Endothelial cell of umbilical vein (primary cell): ENCODE data around the gene SNX12. TPM values are rescaled to one million over a fixed set of nuclear protein-coding genes. Genes with fewer than 3 reads are reported as not detected.

Source experiments
- BruUV-seq: library from RNA; stranded (reverse); fragments of 400-500 nt; replicated peaks from 2 replicates; lab custom pipeline; 2021; lab: Mats Ljungman, UMichigan
- CTCF ChIA-PET: fragments of 300-600, 350-600 bp; sonication (Branson Sonifier 250); formaldehyde crosslinking; loops from one replicate; lab custom pipeline; 2021; ENCODE audit warnings: antibody characterized with exemption, inconsistent platforms; lab: Charles Lee
- POLR2A ChIA-PET: fragments of 300-600, 350-600 bp; sonication (Branson Sonifier 250); formaldehyde crosslinking; loops from one replicate; lab custom pipeline; 2021; ENCODE audit warnings: antibody characterized with exemption, inconsistent platforms; lab: Charles Lee
- DNase-seq: peaks from one replicate; pipeline ENCODE4 v3.0.0-alpha.2; 2011; ENCODE audit warnings: low read depth, low spot score
- FAIRE-seq: peaks from 2 replicates; lab custom pipeline; 2011; peaks lifted over from hg19 to GRCh38; lab: Jason Lieb, UNC
- H2AFZ ChIP-seq: 2 replicates; pipeline ENCODE4 v1.6.0; 2012; ENCODE audit warnings: low read depth, low read length, control low read depth, inconsistent platforms
- H3K27ac ChIP-seq: 2 replicates; pipeline ENCODE4 v1.5.1; 2011; ENCODE audit warnings: low read depth, mild to moderate bottlenecking, control low read depth, low read length, moderate library complexity; ENCODE audit not compliant: insufficient read depth
- H3K27me3 ChIP-seq, 2 experiments: 2 replicates each; pipeline versions ENCODE4 v1.6.0 to v1.6.1; 2011; ENCODE audit warnings: low read length in 2 of 2, mixed read lengths in 1 of 2; ENCODE audit not compliant: control insufficient read depth in 2 of 2, insufficient read depth in 2 of 2
- H3K36me3 ChIP-seq, 2 experiments: 2 replicates in 1 of 2; 3 replicates in 1 of 2; pipeline ENCODE4 v1.5.1; 2011; ENCODE audit warnings: low read length in 2 of 2, mild to moderate bottlenecking in 1 of 2, moderate library complexity in 1 of 2; ENCODE audit not compliant: control insufficient read depth in 2 of 2, insufficient read depth in 2 of 2; ENCODE audit errors: extremely low read depth in 1 of 2
- H3K4me1 ChIP-seq: 3 replicates; pipeline ENCODE4 v1.5.1; 2011; ENCODE audit warnings: mild to moderate bottlenecking, low read length; ENCODE audit not compliant: control insufficient read depth, insufficient read depth; ENCODE audit errors: extremely low read depth
- H3K4me2 ChIP-seq: 2 replicates; pipeline ENCODE4 v1.6.1; 2011; ENCODE audit warnings: low read length, control low read depth, mixed read lengths; ENCODE audit not compliant: insufficient read depth
- H3K4me3 ChIP-seq, 3 experiments: fragments of 200-600 bp in 1 of 3; sonication (generic), shearing (Covaris generic) in 1 of 3; replicated peaks in 1 of 3; 2 replicates each; pipeline ENCODE4 v1.5.1; 2011 to 2016; ENCODE audit warnings: control low read depth in 3 of 3, low read length in 3 of 3, mild to moderate bottlenecking in 2 of 3, inconsistent platforms in 1 of 3, low read depth in 1 of 3, moderate library complexity in 1 of 3; ENCODE audit not compliant: insufficient read depth in 1 of 3
- H3K79me2 ChIP-seq: 2 replicates; pipeline ENCODE4 v1.6.0; 2012; ENCODE audit warnings: low read length, inconsistent platforms; ENCODE audit not compliant: control insufficient read depth, insufficient read depth
- H3K9ac ChIP-seq: replicated peaks from 2 replicates; pipeline ENCODE3; 2011; ENCODE audit warnings: low read length, control low read depth; ENCODE audit not compliant: insufficient read depth; ENCODE audit errors: extremely low read depth
- H3K9me1 ChIP-seq: replicated peaks from 3 replicates; pipeline ENCODE4 v1.6.0; 2011; ENCODE audit warnings: mild to moderate bottlenecking, low read length; ENCODE audit not compliant: control insufficient read depth, insufficient read depth; ENCODE audit errors: extremely low read depth
- H3K9me3 ChIP-seq: replicated peaks from 2 replicates; pipeline ENCODE4 v1.5.1; 2012; ENCODE audit warnings: low read length, inconsistent platforms; ENCODE audit not compliant: control insufficient read depth, insufficient read depth
- H4K20me1 ChIP-seq: replicated peaks from 2 replicates; pipeline ENCODE3; 2011; ENCODE audit warnings: mild to moderate bottlenecking, low read length; ENCODE audit not compliant: control insufficient read depth, insufficient read depth; ENCODE audit errors: extremely low read depth
- CTCF ChIP-seq, 2 donors: IDR thresholded peaks; 1 replicate in 1 of 2; 2 replicates in 1 of 2; pipeline ENCODE4 v1.5.1; 2011; ENCODE audit warnings: low read length in 2 of 2, mild to moderate bottlenecking in 2 of 2, moderate library complexity in 2 of 2, control low read depth in 1 of 2, inconsistent platforms in 1 of 2, low read depth in 1 of 2; ENCODE audit not compliant: insufficient read depth in 1 of 2; ENCODE audit errors: extremely low read depth in 1 of 2
- EZH2 ChIP-seq: IDR thresholded peaks from 2 replicates; pipeline ENCODE4 v1.6.1; 2012; ENCODE audit warnings: borderline replicate concordance, low read depth, mild to moderate bottlenecking, moderate library complexity, low read length, inconsistent platforms; ENCODE audit not compliant: severe bottlenecking
- FOS ChIP-seq: IDR thresholded peaks from 2 replicates; pipeline ENCODE4 v1.6.1; 2011; ENCODE audit warnings: mild to moderate bottlenecking, low read length, moderate library complexity, borderline replicate concordance; ENCODE audit not compliant: insufficient read depth
- GATA2 ChIP-seq: IDR thresholded peaks from 2 replicates; pipeline ENCODE4 v1.7.0; 2011; ENCODE audit warnings: low read depth, mild to moderate bottlenecking, moderate library complexity, mixed read lengths, low read length; ENCODE audit not compliant: insufficient read length, insufficient read depth
- JUN ChIP-seq: IDR thresholded peaks from 2 replicates; pipeline ENCODE4 v1.6.1; 2011; ENCODE audit warnings: borderline replicate concordance, low read depth; ENCODE audit not compliant: insufficient read length, insufficient read depth
- MAX ChIP-seq: IDR thresholded peaks from 2 replicates; pipeline ENCODE4 v1.6.1; 2011; ENCODE audit not compliant: insufficient read depth, insufficient read length
- MYC ChIP-seq: IDR thresholded peaks from one replicate; pipeline ENCODE4 v1.6.1; 2011; ENCODE audit warnings: mild to moderate bottlenecking, low read depth, low read length
- POLR2A ChIP-seq: IDR thresholded peaks from 2 replicates; pipeline ENCODE4 v1.6.1; 2012; ENCODE audit warnings: low read depth, mild to moderate bottlenecking, control low read depth, low read length
- POLR2AphosphoS5 ChIP-seq: IDR thresholded peaks from 2 replicates; pipeline ENCODE4 v1.6.1; 2012; ENCODE audit warnings: low read depth, mild to moderate bottlenecking, control low read depth, low read length, moderate library complexity; ENCODE audit not compliant: insufficient read depth
- dilution Hi-C: fragments of 300-500 bp; cut with MboI; formaldehyde crosslinking; loops from one replicate; pipeline ENCODE4 v1.15.0; 2019; ENCODE audit warnings: low sequenced_read_pairs; ENCODE audit not compliant: extremely low pct_ligation_motif_present
- intact Hi-C: fragments of 100-400 bp; cut with micrococcal nuclease; formaldehyde crosslinking; loops from one replicate; pipeline ENCODE4 v1.10.0; 2022
- polyA plus RNA-seq, 4 experiments: library from polyadenylated mRNA; depleted of rRNA in 3 of 4; stranded (reverse) in 3 of 4; unstranded in 1 of 4; fragments of >200 nt; gene quantifications; 2 replicates each; pipeline versions ENCODE4 v1.2.1 to v1.2.3, GENCODE V29; 2011 to 2012; ENCODE audit warnings: missing spikeins in 1 of 4
- total RNA-seq: library from RNA; stranded (reverse); gene quantifications from 2 replicates; pipeline ENCODE4 v1.2.3, GENCODE V29; 2021

SNX12 gene
- total and polyA plus RNA-seq, 2 donors (not counting 3 experiments of a cell fraction or from before 2014, with no cell fraction given), result 85.4 to 90.6 TPM

GRCh38 chrX:71091263-71091662, 23.1 kb upstream of the SNX12 start:
- no TSS peak for BruUV-seq
- H2AFZ ChIP-seq, result no peak overlapping the region
- H3K27ac ChIP-seq, result no peak overlapping the region
- no peaks in the 10 kb centered on the region for H3K79me2 ChIP-seq
- no peak overlapping the region for H3K4me3 ChIP-seq
- H3K27me3 ChIP-seq, result no peaks in the 10 kb centered on the region
- dilution Hi-C loops (no loop called here), intact Hi-C loops (no loop called here)
- no peaks in the 10 kb centered on the region for H3K9me1 ChIP-seq
- DNase-seq (no peak), FAIRE-seq (no peak)
- H3K9me3 ChIP-seq, result no peaks in the 10 kb centered on the region
- H3K4me2 ChIP-seq, result no peak overlapping the region
- TF ChIP-seq POLR2AphosphoS5, result no peak
- TF ChIP-seq GATA2, result no peak
- TF ChIP-seq JUN, result no peak
- TF ChIP-seq EZH2, result no peak
- TF ChIP-seq FOS, result no peak
- no peaks in the 10 kb centered on the region for H4K20me1 ChIP-seq
- POLR2A ChIA-PET, result no interaction called here
- H3K9ac ChIP-seq, result no peak overlapping the region
- no peaks in the 10 kb centered on the region for H3K36me3 ChIP-seq
- CTCF ChIA-PET, result no interaction called here
- peaks cover 1% of the 10 kb centered on the region for H3K4me1 ChIP-seq

GRCh38 chrX:71085900-71086299, 17.8 kb upstream of the SNX12 start:
- H4K20me1 ChIP-seq, result no peaks in the 10 kb centered on the region
- POLR2A ChIA-PET, result no interaction called here

More at GRCh38 chrX:71085900-71086299, 17.8 kb upstream of the SNX12 start:
- Histone ChIP-seq H3K9me1 (no peaks in the 10 kb centered on the region), H3K79me2 (no peaks in the 10 kb centered on the region), H3K27me3 (no peaks in the 10 kb centered on the region), H3K4me1 (no peaks in the 10 kb centered on the region), H3K9me3 (no peaks in the 10 kb centered on the region), H3K4me2 (no peak overlapping the region), H3K36me3 (no peaks in the 10 kb centered on the region), H2AFZ (no peak overlapping the region), H3K27ac (no peak overlapping the region), H3K9ac (no peak overlapping the region), H3K4me3 (no peak overlapping the region)
- DNase-seq, result no peak
- CTCF ChIA-PET, result interaction anchor here (1.2 kb wide), 1 partner anchor 14 kb away, joined by 3 read pairs; no protein-coding TSS in a partner anchor
- intact Hi-C loops (no loop called here), dilution Hi-C loops (no loop called here)
- no TSS peak for BruUV-seq
- no peak for FAIRE-seq
- TF ChIP-seq POLR2AphosphoS5, result no peak
- TF ChIP-seq EZH2, result no peak
- no peak for TF ChIP-seq GATA2
- TF ChIP-seq FOS, result no peak
- no peak for TF ChIP-seq MYC
- no peak for TF ChIP-seq CTCF (IDR thresholded peaks at IDR 0.05; ENCODE audit: extremely low read depth in 1 of 2, insufficient read depth in 1 of 2, low read depth in 1 of 2, low read length in 2 of 2)
- no peak for TF ChIP-seq JUN
- TF ChIP-seq POLR2A, result no peak
- no peak for TF ChIP-seq MAX
